ENCODE measurements around the gene PRKAA1.
"Not testable (repeated sequence)": the region's sequence is repeated elsewhere in the genome, so short reads cannot be mapped to it uniquely, and the experiment has no call there.

Gene PRKAA1

DNA sequence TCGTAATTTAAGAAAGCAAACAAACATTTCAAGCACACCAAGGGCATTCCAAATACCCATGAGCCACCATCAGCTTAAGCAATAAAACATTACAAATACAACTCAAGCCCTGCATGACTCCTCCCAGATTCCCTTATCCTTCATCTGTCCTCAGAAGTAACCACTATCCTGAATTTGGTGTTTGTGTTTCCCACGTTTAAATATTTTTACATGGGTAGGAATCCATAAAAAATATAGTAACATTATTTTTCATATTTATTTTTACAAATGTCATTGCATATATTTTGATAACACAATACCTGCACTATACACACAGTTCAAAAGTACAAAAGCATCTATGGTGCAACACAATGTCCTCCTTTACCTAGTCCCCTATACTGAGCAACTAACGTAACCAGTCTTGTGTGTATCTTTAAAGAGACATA, 6.4 kb downstream of the PRKAA1 start:
- H3K27ac ChIP-seq: no peak overlapping the region
- H3K4me1 ChIP-seq: peaks cover 9 to 30% (median 15%) of the 10 kb centered on the region in 10 experiments
- peaks cover 15 to 72% (median 52%) of the 10 kb centered on the region in 11 experiments for H3K36me3 ChIP-seq
- H3K9ac ChIP-seq: no peak overlapping the region
- no peaks in the 10 kb centered on the region for H3K27me3 ChIP-seq
- no peak for TF ChIP-seq Cebpa-rat (IDR thresholded peaks at IDR 0.05)
- peaks cover 15 to 36% (median 24%) of the 10 kb centered on the region in 11 experiments for H3K9me3 ChIP-seq (replicated peaks in 1 of 11)
- peaks cover 30 to 96% (median 81%) of the 10 kb centered on the region in 11 experiments; a peak in 21 of 22 replicates for H4K20me1 ChIP-seq
- no peak overlapping the region for H3K4me3 ChIP-seq
- H3K4me2 ChIP-seq: no peak overlapping the region

- Histone ChIP-seq H3K36me3 (peaks cover 15 to 78% (median 57%) of the 10 kb centered on the region in 11 experiments), H3K27ac (no peak overlapping the region), H3K9me3 (replicated peaks in 1 of 11) (peaks cover 15 to 39% (median 26%) of the 10 kb centered on the region in 11 experiments), H3K9ac (no peak overlapping the region), H4K20me1 (peaks cover 23 to 96% (median 81%) of the 10 kb centered on the region in 11 experiments; a peak in 20 of 22 replicates), H3K27me3 (no peaks in the 10 kb centered on the region), H3K4me2 (no peak overlapping the region), H3K4me3 (no peak overlapping the region), H3K4me1 (peaks cover 3 to 24% (median 8%) of the 10 kb centered on the region in 10 experiments)
- no peak for TF ChIP-seq Cebpa-rat (IDR thresholded peaks at IDR 0.05)
Measured at GRCh38 chr5:40790947-40791593, 7.1 kb downstream of the PRKAA1 start.

GRCh38 chr5:40788941-40789340, 9.2 kb downstream of the PRKAA1 start:
- Histone ChIP-seq H3K9me3 (replicated peaks in 1 of 11) (peaks cover 15 to 37% (median 26%) of the 10 kb centered on the region in 11 experiments), H3K36me3 (peaks cover 15 to 68% (median 49%) of the 10 kb centered on the region in 11 experiments), H4K20me1 (peaks cover 29 to 100% (median 86%) of the 10 kb centered on the region in 11 experiments; a peak in 21 of 22 replicates), H3K4me1 (peaks cover 0 to 15% (median 0%) of the 10 kb centered on the region in 10 experiments; a peak in 3 of 20 replicates)
- not testable (repeated sequence) for H3K9ac ChIP-seq, H3K4me3 ChIP-seq, H3K27me3 ChIP-seq, H3K4me2 ChIP-seq, H3K27ac ChIP-seq

DNA sequence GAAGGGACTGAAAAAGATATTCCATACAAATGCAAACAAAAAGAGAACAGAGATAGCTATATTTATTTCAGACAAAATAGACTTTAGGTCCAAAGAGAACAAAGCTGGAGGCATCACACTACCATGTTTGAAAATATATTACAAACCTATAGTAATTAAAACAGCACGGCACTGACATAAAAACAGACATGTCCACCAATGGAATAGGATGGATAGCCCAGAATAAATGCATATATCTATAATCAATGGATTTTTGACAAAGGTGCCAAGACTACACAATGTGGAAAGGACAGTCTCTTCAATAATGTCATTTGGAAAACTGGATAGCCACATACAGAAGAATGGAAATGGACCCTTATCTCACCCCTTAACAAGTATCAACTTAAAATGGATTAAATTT, 10.2 kb downstream of the PRKAA1 start:
- no peak for TF ChIP-seq Cebpa-rat (IDR thresholded peaks at IDR 0.05)
- Histone ChIP-seq H3K9ac (no peak overlapping the region), H3K27ac (no peak overlapping the region), H3K4me3 (no peak overlapping the region), H3K4me2 (no peak overlapping the region), H3K9me3 (replicated peaks in 1 of 11) (peaks cover 15 to 35% (median 26%) of the 10 kb centered on the region in 11 experiments), H4K20me1 (peaks cover 35 to 100% (median 87%) of the 10 kb centered on the region in 11 experiments; a peak in 21 of 22 replicates), H3K4me1 (peaks cover 0 to 15% (median 0%) of the 10 kb centered on the region in 10 experiments; a peak in 3 of 20 replicates), H3K36me3 (peaks cover 15 to 63% (median 48%) of the 10 kb centered on the region in 11 experiments), H3K27me3 (no peaks in the 10 kb centered on the region)

DNA sequence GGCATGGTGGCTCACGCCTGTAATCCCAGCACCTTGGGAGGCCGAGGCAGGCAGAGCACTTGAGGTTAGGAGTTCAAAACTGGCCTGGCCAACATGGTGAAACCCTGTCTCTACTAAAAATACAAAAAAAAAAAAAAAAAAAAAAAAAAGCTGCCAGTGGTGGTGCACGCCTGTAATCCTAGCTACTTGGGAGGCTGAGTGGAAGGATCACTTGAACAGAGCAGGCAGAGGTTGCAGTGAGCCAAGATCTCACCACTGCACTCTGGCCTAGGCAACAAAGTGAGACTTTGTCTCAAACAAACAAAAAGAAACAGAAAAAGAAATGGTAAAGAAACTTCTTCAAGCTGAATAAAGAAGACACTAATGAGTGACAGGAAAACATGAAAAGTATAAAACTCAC, 11.5 kb downstream of the PRKAA1 start:
- H3K9me3 ChIP-seq (replicated peaks in 1 of 11): peaks cover 15 to 35% (median 26%) of the 10 kb centered on the region in 11 experiments
- peaks cover 15 to 58% (median 44%) of the 10 kb centered on the region in 11 experiments for H3K36me3 ChIP-seq
- H3K4me2 ChIP-seq, H3K9ac ChIP-seq, H3K27me3 ChIP-seq, H3K27ac ChIP-seq, H3K4me3 ChIP-seq: not testable (repeated sequence)
- H4K20me1 ChIP-seq: peaks cover 39 to 100% (median 87%) of the 10 kb centered on the region in 11 experiments; a peak in 21 of 22 replicates
- H3K4me1 ChIP-seq: peaks cover 0 to 20% (median 0%) of the 10 kb centered on the region in 10 experiments; a peak in 3 of 20 replicates

DNA sequence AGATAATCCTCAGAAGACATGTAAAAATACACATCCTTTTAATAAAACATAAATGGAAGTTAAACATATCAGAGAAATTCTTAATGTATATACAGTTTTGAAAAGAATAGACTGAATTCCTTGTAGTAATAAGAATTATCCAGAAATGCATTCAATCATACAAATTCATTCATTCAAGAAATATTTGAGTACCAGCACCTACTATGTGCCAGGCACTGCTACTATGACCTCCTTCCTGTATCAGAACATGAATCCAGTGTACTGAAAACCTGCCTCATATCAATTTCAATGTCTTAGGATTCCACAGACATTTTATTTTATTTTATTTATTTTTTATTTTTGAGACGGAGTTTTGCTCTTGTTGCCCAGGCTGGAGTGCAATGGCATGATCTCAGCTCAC, 13.3 kb downstream of the PRKAA1 start:
- Histone ChIP-seq H3K9ac (no peak overlapping the region), H3K4me3 (no peak overlapping the region), H4K20me1 (peaks cover 42 to 100% (median 87%) of the 10 kb centered on the region in 11 experiments), H3K4me1 (peaks cover 0 to 16% (median 0%) of the 10 kb centered on the region in 10 experiments; a peak in 3 of 20 replicates), H3K4me2 (no peak overlapping the region), H3K27me3 (no peaks in the 10 kb centered on the region), H3K36me3 (peaks cover 15 to 62% (median 44%) of the 10 kb centered on the region in 11 experiments), H3K9me3 (replicated peaks in 1 of 11) (peaks cover 15 to 31% (median 26%) of the 10 kb centered on the region in 11 experiments), H3K27ac (no peak overlapping the region)
- no peak for TF ChIP-seq Cebpa-rat (IDR thresholded peaks at IDR 0.05)

DNA sequence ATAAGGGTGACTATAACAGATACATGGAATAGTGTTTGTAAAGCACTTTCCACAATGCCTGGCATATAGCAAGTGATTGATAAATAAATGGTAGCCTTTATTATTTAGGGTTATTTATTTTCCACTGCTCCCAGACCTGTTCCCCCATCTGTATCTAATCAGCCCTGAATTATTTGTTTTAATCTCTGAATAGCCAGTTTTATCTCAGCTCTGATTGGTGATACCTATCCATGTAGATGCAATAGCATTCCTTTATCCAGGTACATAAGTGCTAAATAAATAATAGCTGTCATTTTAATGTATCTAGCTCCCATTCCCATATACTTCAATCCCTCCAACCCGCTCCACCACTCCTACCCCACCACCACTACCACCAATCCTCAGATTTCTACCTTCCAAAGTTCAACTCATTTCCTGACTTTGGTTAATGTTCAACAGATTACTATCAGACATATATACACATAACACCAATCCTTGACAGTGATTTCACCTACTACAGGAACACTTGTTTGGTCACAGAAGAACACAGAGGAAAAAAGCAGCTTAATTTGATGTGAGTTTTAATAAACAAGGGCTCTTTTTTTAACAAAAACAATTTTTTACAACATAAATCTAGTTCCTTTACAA, 14.0 kb downstream of the PRKAA1 start:
- Histone ChIP-seq H3K4me2 (no peak overlapping the region), H3K9me3 (replicated peaks in 1 of 11) (peaks cover 15 to 30% (median 25%) of the 10 kb centered on the region in 11 experiments), H3K27ac (no peak overlapping the region), H4K20me1 (peaks cover 44 to 100% (median 88%) of the 10 kb centered on the region in 11 experiments), H3K4me3 (no peak overlapping the region), H3K9ac (no peak overlapping the region), H3K27me3 (no peaks in the 10 kb centered on the region), H3K4me1 (peaks cover 0 to 8% (median 0%) of the 10 kb centered on the region in 10 experiments; a peak in 1 of 20 replicates), H3K36me3 (peaks cover 15 to 55% (median 38%) of the 10 kb centered on the region in 11 experiments)
- TF ChIP-seq Cebpa-rat (IDR thresholded peaks at IDR 0.05): no peak

DNA sequence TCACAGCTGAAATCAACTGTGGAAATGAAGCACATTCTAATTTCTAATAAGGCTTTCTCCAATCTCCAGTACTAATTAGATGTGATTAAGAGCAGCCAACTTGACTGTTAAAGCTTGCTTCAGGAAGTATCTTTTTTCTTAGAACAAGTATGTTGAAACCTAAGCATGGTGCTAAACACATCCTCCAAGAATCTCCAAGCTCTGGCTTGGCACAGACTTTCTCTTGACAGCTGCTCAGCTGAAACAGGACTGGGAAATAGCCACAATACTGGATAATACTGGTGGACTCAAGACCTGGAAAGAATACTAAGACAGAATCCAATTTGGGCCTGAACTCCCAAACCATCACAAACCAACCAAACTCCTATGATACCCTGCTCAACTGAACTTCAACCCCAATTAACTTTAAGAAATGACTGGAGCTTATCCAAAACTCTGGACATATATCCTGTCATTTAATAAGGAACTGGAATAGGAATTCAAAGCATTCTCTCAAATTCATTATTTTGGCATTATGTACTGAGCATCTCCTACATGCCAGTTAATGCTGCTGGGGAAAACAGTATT, 16.2 kb downstream of the PRKAA1 start:
- peaks cover 0 to 8% (median 4%) of the 10 kb centered on the region in 11 experiments; a peak in 6 of 22 replicates for H3K9me3 ChIP-seq (replicated peaks in 1 of 11)
- H3K4me1 ChIP-seq: peaks cover 0 to 9% (median 0%) of the 10 kb centered on the region in 10 experiments; a peak in 8 of 20 replicates
- no peaks in the 10 kb centered on the region for H3K27me3 ChIP-seq
- H3K4me3 ChIP-seq: no peak overlapping the region
- H3K9ac ChIP-seq: no peak overlapping the region
- TF ChIP-seq Cebpa-rat (IDR thresholded peaks at IDR 0.05): no peak
- H3K36me3 ChIP-seq: peaks cover 8 to 52% (median 29%) of the 10 kb centered on the region in 11 experiments; a peak in 21 of 22 replicates
- H3K27ac ChIP-seq: no peak overlapping the region
- peaks cover 48 to 100% (median 89%) of the 10 kb centered on the region in 11 experiments for H4K20me1 ChIP-seq
- H3K4me2 ChIP-seq: 0 out of 22 replicates have a peak overlapping the region, but pooled peaks of 1 of the 11 experiments have one; percentile 14

GRCh38 chr5:40780858-40781257, 17.3 kb downstream of the PRKAA1 start:
- no peaks in the 10 kb centered on the region for H3K9me3 ChIP-seq (replicated peaks in 1 of 11)
- no peak overlapping the region for H3K4me3 ChIP-seq
- peaks cover 0 to 20% (median 7%) of the 10 kb centered on the region in 10 experiments; a peak in 13 of 20 replicates for H3K4me1 ChIP-seq
- no peaks in the 10 kb centered on the region for H3K27me3 ChIP-seq
- no peak overlapping the region for H3K9ac ChIP-seq
- H3K4me2 ChIP-seq: no peak overlapping the region
- peaks cover 16 to 52% (median 29%) of the 10 kb centered on the region in 11 experiments; a peak in 21 of 22 replicates for H3K36me3 ChIP-seq
- no peak overlapping the region for H3K27ac ChIP-seq
- H4K20me1 ChIP-seq: peaks cover 48 to 100% (median 88%) of the 10 kb centered on the region in 11 experiments
- TF ChIP-seq Cebpa-rat (IDR thresholded peaks at IDR 0.05): no peak

All from BLaER1 treated with 17β-estradiol and CSF1 and Interleukin-3, amounts not matched to agents 10 nM and 100 nM (cell line).